GM20000 (cell line): ENCODE results near the gene TRIM32.
A peak's percentile ranks its signal among the peaks of the same experiment; 100 is the strongest.

Experiments used
- DNase-seq: peaks from one replicate; pipeline ENCODE4 v3.0.0; 2012; ENCODE audit warnings: low spot score
- TF ChIP-seq, protein P1 (sequence below): IDR thresholded peaks from 2 replicates; pipeline ENCODE4 v1.5.1; 2012; ENCODE audit warnings: mild to moderate bottlenecking, control low read depth; ENCODE audit errors: extremely low read depth, missing control alignments

The TRIM32 gene, protein sequence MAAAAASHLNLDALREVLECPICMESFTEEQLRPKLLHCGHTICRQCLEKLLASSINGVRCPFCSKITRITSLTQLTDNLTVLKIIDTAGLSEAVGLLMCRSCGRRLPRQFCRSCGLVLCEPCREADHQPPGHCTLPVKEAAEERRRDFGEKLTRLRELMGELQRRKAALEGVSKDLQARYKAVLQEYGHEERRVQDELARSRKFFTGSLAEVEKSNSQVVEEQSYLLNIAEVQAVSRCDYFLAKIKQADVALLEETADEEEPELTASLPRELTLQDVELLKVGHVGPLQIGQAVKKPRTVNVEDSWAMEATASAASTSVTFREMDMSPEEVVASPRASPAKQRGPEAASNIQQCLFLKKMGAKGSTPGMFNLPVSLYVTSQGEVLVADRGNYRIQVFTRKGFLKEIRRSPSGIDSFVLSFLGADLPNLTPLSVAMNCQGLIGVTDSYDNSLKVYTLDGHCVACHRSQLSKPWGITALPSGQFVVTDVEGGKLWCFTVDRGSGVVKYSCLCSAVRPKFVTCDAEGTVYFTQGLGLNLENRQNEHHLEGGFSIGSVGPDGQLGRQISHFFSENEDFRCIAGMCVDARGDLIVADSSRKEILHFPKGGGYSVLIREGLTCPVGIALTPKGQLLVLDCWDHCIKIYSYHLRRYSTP

DNA sequence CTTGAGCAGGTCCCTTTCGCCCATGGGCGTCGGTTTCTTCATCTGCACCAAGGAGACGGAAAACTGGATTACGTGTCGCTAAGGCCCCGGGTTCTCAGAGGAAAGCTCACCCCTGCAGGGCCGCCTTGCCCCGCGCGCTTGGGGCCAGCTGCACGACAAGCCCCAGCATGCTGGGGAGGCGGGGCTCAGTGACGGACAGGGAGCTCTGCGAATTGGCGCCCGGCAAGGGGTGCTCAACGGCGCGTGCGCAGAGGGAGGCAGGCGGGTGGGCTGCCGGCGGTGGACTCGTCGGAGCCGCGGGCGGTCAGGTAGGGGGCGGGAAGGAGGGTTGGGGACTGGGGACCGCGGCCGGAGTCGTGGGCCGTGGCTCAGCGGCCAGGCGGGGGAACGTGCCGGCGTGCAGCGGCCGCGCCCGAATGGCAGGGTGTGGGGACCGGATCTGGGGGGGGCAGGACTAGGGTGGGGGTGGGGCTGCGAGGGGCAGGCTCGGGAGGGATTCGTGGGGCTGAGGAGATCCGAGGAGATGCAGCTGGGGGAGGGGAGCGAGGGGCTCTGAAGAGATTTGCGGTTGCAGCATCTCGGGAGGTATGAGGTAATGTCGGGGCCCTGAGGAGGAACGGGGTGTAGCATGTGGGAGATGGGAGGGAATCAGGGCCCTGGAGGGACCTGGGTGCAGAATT is at the start of gene TRIM32:
Gene TRIM32, plus strand, starts transcription at position 232 of the 680 bp plus-strand sequence. CDS start 10,438 bp downstream, outside the sequence.
- peak; percentile 96 for DNase-seq
- TF ChIP-seq, protein P1, sequence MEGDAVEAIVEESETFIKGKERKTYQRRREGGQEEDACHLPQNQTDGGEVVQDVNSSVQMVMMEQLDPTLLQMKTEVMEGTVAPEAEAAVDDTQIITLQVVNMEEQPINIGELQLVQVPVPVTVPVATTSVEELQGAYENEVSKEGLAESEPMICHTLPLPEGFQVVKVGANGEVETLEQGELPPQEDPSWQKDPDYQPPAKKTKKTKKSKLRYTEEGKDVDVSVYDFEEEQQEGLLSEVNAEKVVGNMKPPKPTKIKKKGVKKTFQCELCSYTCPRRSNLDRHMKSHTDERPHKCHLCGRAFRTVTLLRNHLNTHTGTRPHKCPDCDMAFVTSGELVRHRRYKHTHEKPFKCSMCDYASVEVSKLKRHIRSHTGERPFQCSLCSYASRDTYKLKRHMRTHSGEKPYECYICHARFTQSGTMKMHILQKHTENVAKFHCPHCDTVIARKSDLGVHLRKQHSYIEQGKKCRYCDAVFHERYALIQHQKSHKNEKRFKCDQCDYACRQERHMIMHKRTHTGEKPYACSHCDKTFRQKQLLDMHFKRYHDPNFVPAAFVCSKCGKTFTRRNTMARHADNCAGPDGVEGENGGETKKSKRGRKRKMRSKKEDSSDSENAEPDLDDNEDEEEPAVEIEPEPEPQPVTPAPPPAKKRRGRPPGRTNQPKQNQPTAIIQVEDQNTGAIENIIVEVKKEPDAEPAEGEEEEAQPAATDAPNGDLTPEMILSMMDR = no peak

DNA sequence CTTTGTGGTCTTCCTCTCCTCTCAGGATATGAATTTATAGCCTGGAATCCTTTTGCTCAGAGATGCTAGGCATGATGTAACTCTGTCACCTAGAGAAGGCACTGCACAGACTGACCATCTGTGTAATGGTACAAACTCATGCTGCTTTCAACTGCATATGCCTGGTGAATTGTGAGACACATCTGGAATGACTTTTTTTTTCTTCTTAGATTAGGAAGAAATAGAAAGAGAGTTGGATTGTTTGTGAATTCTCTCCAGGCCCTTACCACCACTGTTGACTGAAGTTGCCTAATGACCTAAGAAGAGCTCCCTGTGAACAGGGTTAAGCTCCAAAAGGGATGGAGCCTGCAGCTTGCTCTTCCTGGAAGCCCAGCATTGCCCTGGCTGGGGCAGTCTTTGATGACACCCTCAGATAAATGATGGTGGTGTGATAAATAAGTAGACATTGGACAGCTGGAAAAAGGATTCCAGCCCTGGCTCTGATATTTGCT is 47.8 kb upstream of the TRIM32 start:
- DNase-seq = no peak
- TF ChIP-seq, protein P1 = no peak

DNA sequence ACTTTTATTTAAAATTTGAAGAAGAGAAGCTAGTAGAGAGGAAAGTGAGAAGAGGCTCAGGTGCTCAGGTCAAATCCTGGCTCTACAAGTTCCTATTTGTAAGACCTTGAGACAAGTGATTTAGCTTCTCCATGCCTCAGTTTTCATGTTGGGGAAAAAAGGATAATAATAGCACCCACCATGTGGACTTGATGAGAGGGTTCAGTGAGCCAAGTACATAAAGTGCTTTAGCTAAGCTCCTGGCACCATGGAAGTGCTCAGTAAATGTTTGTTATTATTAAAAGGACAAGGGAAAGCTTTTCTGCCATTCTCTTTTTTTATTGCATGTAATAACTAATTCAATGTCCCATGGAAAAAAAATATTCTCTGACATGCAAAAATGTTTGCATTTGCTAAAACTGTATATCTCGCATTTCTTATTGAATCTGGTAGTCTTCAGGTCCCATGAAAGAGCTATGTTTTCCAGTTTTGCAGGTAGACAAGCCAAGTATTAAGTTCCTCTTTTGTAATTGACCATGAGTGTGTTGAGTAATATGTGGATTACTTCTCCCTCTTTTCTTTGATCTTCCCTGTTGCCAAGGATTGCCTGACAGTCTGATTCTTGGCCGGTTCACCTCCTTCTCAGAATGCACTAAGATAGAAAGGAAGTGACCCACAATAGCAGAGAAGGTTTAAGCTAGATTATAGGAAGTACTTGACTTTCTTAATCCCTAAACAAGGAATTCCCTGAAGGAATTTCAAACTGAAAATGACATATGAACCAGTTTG is 45.6 kb upstream of the TRIM32 start:
- TF ChIP-seq, protein P1 = no peak
- DNase-seq = no peak

DNA sequence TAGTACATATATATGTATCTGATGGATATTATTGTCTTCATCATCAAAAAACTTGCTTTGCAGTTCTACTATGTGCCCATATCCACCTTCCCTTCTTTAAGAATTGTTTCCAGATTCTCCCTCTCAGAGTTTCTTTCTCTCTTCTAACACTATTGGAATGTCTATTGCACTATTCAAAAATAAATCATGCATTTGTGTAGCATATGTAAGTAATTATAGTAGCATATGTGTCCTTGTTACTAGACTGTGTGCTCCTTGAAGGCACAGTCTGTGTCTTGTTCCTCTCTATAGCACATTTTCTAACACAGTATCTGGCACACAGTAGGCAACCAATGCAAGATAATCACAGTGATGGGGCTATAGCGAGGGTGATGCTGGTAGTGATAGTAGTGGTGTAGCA is 43.4 kb upstream of the TRIM32 start:
- no peak for DNase-seq
- TF ChIP-seq, protein P1 = no peak

DNA sequence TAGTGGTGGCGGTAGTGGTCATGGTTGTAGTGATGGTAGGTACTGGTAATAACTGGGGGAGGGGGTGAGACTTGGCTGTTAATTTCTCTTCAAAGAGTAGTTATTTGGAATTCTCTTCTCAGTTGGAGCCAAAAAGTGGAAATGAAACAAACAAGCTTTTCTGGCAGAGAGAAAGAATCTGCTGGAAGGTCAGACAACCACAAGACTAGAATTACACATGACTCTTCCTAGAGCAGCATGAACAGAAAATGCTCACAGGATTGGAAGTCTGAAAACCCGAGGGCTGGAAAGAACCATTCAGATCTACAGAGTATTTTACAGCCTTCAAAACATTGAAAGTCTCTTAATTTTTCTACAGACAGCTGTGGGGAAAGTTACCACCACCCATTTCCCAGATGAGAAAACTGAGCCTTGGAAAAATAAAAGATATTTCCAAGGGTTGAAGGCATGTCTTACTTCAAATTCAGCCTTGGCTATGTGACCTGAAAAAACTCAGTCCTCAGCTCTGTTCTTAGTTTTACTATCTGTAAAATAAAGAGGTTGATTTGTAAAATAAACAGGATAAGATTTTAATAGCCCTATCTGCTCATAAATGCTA is 42.9 kb upstream of the TRIM32 start:
- TF ChIP-seq, protein P1 = no peak
- no peak for DNase-seq

DNA sequence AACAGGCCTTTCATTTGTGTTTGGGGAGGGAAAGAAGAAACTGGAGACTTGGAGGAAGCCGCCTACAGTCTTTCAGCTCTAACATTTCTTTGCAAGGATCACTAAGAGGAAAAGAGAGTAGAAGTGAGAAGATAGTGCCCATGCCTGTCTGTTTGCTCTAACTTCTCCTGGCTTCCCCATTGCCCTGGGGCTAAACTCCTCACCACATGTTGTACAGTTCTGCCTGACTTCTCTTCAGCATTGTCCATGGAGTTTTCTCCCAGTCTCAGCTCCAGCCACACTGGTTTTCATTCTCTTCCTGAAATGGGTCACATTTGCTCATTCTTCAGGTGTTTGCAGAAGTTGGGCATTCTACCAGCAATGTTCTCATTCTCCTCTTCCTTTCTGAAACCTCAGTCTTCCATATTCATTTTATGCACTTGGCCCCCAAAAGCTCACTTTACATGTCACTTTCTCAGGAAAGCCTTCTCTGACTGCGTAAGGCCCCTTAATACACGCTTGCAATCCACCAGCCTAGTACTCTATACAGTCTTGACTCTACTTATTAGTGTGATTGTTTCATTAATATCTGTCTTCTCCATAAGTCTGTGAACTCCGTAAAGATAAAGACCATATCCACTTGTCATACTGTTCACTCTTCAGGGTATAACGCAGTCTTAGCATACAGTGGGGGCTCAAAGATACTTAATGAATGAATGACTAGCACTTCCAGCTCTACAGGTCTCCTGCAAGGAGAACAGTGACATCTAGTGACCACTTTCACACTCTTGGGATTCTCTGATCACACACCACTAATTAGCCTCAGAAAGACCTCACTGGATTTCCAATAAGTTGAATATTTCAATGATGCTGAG is 40.2 kb upstream of the TRIM32 start:
- TF ChIP-seq, protein P1 = peak; percentile 29
- peak; percentile 29 for DNase-seq
